ENCODE data around the gene CD81. TPM values are rescaled to one million over a fixed set of nuclear protein-coding genes. Genes with fewer than 3 reads are reported as not detected.

CD81 gene
- total RNA-seq, 2 experiments from 2014 or later: 132 to 134 TPM

DNA sequence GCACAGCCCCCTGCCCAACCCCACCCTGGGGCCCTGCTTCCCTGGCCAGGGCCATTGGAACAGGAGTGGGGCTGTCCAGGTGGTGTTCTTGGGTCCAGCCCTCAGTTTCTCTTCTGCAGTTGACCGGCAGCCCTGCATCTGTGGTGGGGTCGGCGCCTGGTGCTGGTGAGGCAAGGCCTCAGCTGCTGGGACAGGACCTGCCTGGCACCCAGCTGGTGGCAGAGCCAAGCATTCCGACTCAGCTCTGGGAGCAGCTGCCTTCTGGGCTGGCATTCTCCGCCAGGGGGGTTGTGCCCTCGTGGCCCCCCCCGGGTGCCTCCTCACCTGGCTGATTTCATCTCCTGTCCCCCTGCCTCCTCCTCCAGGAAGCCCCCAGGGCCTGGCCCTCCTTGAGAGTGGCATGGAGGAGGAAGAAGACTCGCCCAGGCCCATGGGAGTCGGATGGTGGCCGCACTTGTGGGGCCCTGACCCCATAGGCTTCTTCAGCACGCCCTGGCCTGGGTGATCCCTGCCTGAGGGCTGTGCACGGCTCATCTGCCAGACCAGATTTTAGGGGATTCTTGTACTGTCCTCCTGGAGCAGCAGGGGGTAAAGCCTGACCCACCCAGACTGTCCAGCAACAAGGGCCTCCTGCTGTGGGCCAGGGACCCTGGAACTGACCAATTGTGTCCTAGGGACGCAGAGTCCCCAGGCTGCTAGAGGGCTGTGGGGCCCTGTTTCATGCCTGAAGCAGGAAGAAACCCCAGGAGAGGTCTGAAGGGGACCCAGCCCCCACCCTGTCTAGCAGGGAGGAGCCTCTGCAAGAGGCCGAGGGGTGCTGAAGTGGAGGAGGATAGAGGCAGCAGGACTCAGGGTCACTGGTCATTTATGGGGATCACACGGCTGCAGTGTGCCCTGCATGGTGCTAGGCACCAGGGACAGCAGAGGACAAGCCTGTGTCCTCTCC, 11.6 kb downstream of the CD81 start:
- Mint-ChIP-seq H3K4me1 (peaks cover 25% of the 10 kb centered on the region), H3K36me3 (no peaks in the 10 kb centered on the region), H3K9me3 (no peaks in the 10 kb centered on the region), H3K27me3 (no peaks in the 10 kb centered on the region), H3K27ac (no peak overlapping the region), H3K4me3 (no peak overlapping the region)
- no peak for DNase-seq

DNA sequence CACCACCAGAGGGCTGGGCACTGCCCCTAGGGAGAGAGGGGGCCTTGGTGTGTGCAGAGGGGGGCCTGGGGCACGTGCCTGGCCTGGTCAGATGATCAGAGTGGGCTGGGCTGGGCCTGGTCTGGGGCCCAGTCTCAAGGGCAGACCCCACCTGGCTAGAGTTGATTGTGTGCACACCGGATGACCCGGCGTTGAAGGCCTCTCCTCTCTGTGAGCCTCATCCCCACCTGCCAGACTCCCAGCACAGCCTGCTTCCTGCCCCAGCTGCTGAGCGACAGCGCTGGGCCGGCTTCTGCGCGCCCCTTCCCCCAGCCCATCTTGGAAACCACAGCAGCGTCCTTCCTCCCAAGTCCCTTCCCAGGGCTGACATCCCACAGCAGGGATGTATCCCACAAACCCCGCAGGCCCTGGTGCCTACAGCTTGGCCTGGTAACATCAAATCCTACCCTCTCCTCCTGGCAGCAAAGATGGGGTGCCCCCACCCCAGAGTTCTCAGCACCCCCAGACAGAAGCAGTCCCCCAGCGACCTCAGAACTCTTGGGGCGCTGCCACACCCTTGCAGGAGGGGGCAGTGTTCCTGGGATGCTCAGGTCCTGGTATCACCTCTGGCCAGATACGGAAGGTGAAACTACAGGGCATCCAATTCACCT, 12.4 kb downstream of the CD81 start:
- Mint-ChIP-seq H3K27me3 (no peaks in the 10 kb centered on the region), H3K36me3 (no peaks in the 10 kb centered on the region), H3K9me3 (no peaks in the 10 kb centered on the region), H3K4me1 (peaks cover 22% of the 10 kb centered on the region), H3K4me3 (no peak overlapping the region), H3K27ac (no peak overlapping the region)
- no peak for DNase-seq

DNA sequence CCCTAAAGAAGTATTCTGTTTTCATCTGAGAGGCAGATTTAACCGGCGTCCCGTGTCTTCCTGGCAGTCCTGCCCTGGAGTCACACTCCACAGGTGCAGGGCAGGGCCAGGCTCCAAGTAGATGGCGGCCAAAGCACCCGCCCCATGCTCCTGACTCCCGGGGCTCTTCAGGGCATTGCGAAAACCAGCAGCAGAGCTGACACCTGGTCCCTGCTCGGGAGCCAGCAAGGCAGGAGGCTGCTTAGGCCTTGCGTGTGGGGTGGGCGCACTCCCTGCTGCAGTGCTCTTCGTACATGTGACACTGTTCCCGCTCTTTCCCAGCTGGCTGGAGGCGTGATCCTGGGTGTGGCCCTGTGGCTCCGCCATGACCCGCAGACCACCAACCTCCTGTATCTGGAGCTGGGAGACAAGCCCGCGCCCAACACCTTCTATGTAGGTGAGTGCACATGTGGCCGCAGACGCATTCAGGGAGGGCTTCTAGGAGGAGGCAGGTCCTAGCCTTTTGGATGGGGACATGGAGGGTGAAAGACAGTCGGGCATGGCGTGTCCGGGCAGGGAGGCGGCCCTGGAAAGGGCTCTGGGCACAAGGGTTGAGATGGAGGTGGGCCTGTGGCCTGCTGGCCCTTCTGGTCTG, 13.1 kb downstream of the CD81 start:
- H3K27ac Mint-ChIP-seq: no peak overlapping the region
- peaks cover 21% of the 10 kb centered on the region for H3K4me1 Mint-ChIP-seq
- H3K27me3 Mint-ChIP-seq: no peaks in the 10 kb centered on the region
- H3K4me3 Mint-ChIP-seq: no peak overlapping the region
- H3K9me3 Mint-ChIP-seq: no peaks in the 10 kb centered on the region
- H3K36me3 Mint-ChIP-seq: no peaks in the 10 kb centered on the region
- no peak for DNase-seq

DNA sequence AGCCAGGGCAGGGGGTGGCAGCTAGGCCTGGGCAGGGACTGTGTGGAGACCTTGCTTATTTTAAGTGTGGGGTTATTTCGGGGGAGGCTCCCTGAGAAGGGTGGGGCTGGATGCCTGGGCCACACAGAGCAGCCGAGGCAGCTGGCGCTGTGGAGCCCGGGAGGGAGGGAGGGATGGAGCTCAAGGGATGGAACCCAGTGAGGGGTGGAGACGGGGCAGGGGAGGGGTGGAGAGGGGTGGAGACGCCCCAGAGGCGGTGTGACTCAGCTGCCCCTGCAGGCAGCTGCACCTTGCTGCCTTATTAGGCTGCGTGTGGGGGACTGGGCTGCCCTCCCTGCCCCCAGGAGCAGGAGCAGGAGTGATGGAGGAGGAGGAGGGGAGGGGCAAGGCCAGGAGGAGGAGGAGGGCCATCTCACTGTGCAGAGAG, 13.6 kb downstream of the CD81 start:
- DNase-seq: no peak
- H3K9me3 Mint-ChIP-seq: no peaks in the 10 kb centered on the region
- no peaks in the 10 kb centered on the region for H3K27me3 Mint-ChIP-seq
- no peak overlapping the region for H3K4me3 Mint-ChIP-seq
- no peak overlapping the region for H3K27ac Mint-ChIP-seq
- H3K36me3 Mint-ChIP-seq: no peaks in the 10 kb centered on the region
- H3K4me1 Mint-ChIP-seq: peaks cover 18% of the 10 kb centered on the region

DNA sequence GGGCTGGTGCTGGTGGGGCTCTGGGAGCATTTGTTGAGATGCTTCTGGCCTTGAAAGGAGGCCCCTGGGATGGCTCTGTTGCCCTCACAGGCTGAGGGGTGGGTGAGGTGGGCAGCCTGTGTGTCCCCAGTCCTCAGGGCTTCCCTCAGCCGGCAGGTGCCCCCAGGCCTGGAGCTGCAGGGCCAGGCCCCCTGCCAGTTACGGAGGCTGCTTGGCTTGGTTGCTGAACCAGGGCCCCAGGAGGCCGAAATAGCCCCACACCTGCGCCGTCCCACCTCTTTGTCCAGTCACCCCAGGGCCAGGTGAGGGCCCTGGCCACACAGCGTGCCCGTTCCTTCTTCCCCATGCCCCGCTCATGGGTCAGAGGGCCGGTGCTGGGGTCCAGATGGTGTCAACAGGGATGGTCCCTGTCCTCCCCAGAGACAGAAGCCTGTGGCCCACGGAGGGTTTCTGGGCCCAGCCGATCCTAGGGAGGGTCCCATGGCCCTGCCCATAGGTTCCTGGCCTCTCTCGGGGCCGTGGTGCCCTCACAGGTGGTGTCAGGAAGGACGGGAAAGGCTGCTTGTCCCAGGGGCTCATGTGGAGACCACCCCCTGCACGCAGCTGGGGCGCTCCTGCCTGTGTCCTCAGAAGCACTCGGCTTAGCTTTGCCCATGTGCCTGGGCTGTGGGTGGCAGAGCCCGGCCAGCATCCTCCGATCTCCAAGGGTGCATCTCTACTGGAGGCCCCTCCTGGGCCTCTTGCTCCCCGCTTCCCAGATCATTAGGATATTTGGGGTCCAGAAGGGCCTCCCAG, 14.3 kb downstream of the CD81 start:
- no peak for DNase-seq
- Mint-ChIP-seq H3K36me3 (no peaks in the 10 kb centered on the region), H3K4me3 (no peak overlapping the region), H3K27me3 (no peaks in the 10 kb centered on the region), H3K9me3 (no peaks in the 10 kb centered on the region), H3K27ac (no peak overlapping the region), H3K4me1 (peaks cover 14% of the 10 kb centered on the region)

DNA sequence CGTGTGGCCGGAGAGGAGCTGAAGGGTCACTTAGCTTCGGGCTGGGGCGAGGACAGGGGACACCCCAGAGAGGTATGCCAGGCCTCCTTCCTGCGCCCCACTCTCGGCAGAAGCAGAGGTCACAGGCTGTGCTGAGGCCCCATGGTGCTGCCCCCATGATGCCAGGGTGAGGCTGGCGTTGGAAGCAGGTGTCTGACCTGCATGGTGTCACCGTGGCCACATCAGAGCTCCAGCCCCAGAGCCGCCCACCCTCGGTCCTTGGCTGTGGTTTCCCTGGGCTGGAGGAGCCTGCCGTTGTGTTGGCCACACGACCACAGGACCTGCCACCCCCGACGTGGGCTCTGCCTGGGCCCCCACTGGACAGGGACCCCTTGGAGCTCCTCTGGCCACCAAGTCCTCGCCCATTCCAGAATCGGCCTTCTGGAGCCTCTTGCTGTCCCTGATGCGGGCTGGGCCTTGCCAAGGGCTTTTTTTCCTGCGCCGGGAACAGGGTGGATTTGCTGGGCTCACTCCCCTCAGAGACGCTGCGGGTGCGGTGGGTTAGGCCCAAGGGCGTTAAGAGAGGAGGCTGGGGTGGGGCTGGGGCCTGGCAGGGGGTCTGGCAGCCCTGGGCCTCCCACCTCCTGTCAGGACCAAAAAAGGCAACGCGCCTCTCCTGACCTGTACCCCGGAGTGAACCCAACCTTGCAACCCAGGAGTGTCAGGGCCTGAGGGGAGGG, 15.3 kb downstream of the CD81 start:
- Mint-ChIP-seq H3K27me3 (no peaks in the 10 kb centered on the region), H3K9me3 (no peaks in the 10 kb centered on the region), H3K4me1 (peaks cover 10% of the 10 kb centered on the region), H3K4me3 (no peak overlapping the region), H3K36me3 (peaks cover 2% of the 10 kb centered on the region), H3K27ac (no peak overlapping the region)
- DNase-seq: no peak

DNA sequence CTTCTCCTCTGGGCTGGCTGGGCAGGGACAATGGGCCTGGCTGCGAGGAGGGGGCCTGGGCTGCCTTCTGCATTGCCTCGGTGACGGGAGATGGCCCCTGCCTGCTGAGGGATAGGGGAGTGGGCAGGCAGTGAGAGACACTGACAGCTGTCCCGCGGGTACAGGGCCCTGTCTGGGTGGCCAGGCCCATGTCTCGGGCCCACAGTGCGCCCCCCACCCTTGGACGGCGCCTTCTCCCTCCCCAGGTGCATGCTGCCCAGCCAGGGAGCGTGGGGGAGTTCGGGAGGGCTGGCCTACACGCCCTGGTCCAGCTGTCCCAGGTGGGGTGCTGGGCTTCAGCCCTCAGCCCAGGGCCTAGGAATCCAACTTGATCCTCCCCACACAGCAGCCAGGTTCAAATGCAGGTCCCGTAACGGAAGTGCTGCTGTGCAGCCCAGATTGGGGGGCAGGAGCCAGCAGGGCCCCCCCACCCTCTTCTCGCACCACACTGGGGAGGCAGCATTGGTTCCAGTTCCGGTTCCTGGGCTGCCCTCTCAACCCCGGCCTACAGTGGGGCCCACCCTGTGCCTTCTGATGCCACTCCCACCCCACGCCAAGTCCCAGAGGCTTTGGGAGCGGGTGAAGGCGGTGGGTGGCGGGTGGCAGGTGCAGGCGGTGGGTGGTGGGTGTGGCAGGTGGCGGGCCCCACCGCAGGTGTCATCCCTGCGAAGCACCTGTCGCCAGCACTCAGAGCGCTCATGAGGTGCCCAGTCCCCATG, 16.2 kb downstream of the CD81 start:
- Mint-ChIP-seq H3K4me1 (peaks cover 8% of the 10 kb centered on the region), H3K27me3 (no peaks in the 10 kb centered on the region), H3K4me3 (no peak overlapping the region), H3K36me3 (peaks cover 2% of the 10 kb centered on the region), H3K9me3 (no peaks in the 10 kb centered on the region), H3K27ac (no peak overlapping the region)
- no peak for DNase-seq

DNA sequence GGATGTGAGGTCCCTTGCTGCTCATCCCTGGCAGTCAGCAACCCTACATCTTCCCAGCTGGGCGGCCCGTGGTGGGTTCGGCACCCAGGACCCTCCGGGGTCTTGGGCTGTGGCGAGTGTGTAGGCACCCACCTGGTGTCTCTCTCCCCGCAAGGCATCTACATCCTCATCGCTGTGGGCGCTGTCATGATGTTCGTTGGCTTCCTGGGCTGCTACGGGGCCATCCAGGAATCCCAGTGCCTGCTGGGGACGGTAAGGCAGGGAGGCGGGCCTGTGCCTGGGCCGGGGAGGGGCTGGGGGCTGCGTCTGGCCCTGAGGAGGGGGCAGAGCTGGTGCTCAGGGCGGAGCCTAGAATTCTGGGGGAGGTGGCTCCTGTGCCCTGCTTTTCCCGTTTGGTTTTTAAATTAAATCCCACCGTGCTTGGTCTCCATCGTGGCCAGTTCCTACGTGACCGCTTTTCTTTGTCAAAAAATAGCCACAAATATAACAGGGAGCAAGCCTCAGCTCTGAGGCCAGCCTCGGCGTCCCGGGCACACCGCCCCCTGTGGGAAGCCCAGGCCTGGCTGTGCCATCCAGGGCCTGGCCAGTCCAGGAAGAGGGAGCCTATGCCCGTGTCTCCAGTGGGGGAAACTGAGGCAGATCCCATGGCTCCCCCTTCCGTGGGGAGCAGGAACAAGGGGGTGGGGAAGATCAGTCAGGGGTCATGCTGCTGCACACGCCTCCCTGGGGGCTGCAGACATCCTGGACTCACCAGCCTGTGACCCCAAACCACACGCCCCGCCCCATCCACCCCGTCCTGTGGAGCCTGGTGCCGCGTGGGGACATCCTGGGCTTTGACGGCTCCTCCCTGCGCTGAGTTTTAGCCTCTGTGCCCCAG, 17.1 kb downstream of the CD81 start:
- Mint-ChIP-seq H3K36me3 (peaks cover 2% of the 10 kb centered on the region), H3K9me3 (no peaks in the 10 kb centered on the region), H3K4me1 (peaks cover 6% of the 10 kb centered on the region), H3K27me3 (no peaks in the 10 kb centered on the region), H3K27ac (no peak overlapping the region), H3K4me3 (no peak overlapping the region)
- no peak for DNase-seq

DNA sequence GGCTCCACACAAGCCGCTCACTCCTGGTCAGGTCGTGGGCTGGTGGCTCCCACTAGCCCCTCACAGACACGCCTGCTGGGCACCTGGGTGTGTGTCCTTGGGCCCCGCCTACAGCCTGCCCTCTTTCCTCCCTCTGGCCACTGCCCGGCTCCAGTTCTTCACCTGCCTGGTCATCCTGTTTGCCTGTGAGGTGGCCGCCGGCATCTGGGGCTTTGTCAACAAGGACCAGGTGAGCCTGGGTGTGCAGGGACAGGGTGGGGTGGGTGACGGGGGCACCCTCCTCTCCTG, 17.7 kb downstream of the CD81 start:
- H3K27me3 Mint-ChIP-seq: no peaks in the 10 kb centered on the region
- no peak overlapping the region for H3K4me3 Mint-ChIP-seq
- peaks cover 2% of the 10 kb centered on the region for H3K36me3 Mint-ChIP-seq
- peaks cover 5% of the 10 kb centered on the region for H3K4me1 Mint-ChIP-seq
- no peak overlapping the region for H3K27ac Mint-ChIP-seq
- DNase-seq: no peak
- no peaks in the 10 kb centered on the region for H3K9me3 Mint-ChIP-seq

DNA sequence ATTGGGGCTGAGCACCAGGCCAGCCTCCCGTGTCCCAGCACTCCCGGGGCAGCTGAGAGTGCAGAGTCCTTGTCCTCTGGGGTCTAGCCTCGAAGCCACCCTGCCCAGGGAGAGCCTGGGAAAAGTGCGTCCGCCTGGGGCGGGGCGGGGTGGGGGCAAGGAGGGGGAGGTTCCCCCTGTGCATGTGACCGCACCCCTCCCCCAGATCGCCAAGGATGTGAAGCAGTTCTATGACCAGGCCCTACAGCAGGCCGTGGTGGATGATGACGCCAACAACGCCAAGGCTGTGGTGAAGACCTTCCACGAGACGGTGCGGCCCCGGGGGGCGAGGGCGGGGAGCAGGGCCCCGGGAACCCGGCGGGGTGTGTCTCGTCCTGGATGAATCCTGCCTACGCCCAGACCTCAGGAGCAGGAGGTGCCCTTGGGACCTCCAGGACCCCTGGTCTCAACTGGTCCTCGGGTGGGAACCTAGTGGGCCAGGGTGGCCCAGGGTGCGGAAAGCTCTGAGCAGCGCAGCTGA, 18.2 kb downstream of the CD81 start:
- Mint-ChIP-seq H3K27me3 (no peaks in the 10 kb centered on the region), H3K27ac (no peak overlapping the region), H3K4me3 (no peak overlapping the region), H3K9me3 (no peaks in the 10 kb centered on the region), H3K4me1 (peaks cover 3% of the 10 kb centered on the region), H3K36me3 (peaks cover 2% of the 10 kb centered on the region)
- no peak for DNase-seq

DNA sequence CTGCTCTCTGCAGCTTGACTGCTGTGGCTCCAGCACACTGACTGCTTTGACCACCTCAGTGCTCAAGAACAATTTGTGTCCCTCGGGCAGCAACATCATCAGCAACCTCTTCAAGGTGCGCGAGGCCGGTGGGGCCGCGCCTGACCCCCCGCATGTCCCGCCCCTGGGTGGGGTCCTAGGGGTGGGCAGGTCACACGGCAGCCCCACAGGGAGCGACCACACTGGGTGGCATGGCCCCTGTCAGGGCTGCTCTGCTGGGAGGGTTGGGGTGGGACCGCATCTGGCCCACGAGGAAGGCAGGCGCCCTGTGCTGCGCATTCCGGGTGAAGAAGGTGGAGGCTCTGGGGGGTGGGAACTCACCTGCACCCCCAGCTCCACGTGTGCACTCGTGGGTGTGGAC, 18.7 kb downstream of the CD81 start:
- Mint-ChIP-seq H3K36me3 (peaks cover 2% of the 10 kb centered on the region), H3K9me3 (no peaks in the 10 kb centered on the region), H3K4me1 (peaks cover 1% of the 10 kb centered on the region), H3K27ac (no peak overlapping the region), H3K4me3 (no peak overlapping the region), H3K27me3 (no peaks in the 10 kb centered on the region)
- no peak for DNase-seq

DNA sequence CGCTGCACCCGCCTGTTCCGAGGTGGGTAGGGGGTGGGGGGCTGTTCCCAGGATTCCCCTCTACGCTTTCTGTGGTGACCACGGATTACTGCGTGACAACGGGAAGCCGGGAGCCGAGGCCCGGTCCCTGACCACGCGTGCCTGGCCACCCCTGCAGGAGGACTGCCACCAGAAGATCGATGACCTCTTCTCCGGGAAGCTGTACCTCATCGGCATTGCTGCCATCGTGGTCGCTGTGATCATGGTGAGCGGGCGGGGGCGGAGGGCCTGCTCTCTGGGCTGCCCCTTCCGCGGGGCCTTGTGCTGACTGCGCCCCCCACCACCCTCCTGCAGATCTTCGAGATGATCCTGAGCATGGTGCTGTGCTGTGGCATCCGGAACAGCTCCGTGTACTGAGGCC, 19.4 kb downstream of the CD81 start:
- no peak overlapping the region for H3K27ac Mint-ChIP-seq
- no peaks in the 10 kb centered on the region for H3K9me3 Mint-ChIP-seq
- H3K36me3 Mint-ChIP-seq: peaks cover 2% of the 10 kb centered on the region
- H3K4me1 Mint-ChIP-seq: peaks cover 4% of the 10 kb centered on the region
- no peak overlapping the region for H3K4me3 Mint-ChIP-seq
- H3K27me3 Mint-ChIP-seq: no peaks in the 10 kb centered on the region
- no peak for DNase-seq

DNA sequence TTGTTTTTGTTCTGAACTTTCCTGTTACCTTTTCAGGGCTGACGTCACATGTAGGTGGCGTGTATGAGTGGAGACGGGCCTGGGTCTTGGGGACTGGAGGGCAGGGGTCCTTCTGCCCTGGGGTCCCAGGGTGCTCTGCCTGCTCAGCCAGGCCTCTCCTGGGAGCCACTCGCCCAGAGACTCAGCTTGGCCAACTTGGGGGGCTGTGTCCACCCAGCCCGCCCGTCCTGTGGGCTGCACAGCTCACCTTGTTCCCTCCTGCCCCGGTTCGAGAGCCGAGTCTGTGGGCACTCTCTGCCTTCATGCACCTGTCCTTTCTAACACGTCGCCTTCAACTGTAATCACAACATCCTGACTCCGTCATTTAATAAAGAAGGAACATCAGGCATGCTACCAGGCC, 19.9 kb downstream of the CD81 start:
- no peak overlapping the region for H3K4me3 Mint-ChIP-seq
- H3K4me1 Mint-ChIP-seq: peaks cover 7% of the 10 kb centered on the region
- H3K9me3 Mint-ChIP-seq: no peaks in the 10 kb centered on the region
- no peak for DNase-seq
- no peak overlapping the region for H3K27ac Mint-ChIP-seq
- H3K36me3 Mint-ChIP-seq: peaks cover 2% of the 10 kb centered on the region
- H3K27me3 Mint-ChIP-seq: no peaks in the 10 kb centered on the region

Data from activated naive CD8-positive, alpha-beta T cell treated with anti-CD3 and anti-CD28 coated beads for 36 hours (primary cell).